ENCODE results near the gene OR5D16.
"Not testable (repeated sequence)": the region's sequence is repeated elsewhere in the genome, so short reads cannot be mapped to it uniquely, and the experiment has no call there.

The OR5D16 gene

DNA sequence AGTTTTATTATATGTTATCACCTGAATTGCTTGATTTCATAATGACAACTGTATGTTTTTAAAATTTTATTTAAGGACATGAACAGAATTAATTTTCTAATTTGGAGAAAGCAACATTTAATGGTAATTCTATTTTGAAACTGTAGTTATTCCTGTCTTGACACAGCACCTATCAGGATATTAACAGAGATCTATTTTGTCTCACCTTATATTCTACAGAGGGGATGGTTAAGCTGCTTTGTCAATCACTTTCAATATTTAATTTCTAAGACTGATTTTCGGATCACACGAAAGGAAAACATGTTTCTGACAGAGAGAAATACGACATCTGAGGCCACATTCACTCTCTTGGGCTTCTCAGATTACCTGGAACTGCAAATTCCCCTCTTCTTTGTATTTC, at the start of gene OR5D16:
Gene OR5D16, plus strand, starts transcription at position 301 of the 400 bp plus-strand sequence. Its CDS starts 0 bp downstream, at position 301.
- DNase-seq (ENCODE audit: insufficient read length, low spot score) (no peak), FAIRE-seq (no peak)

DNA sequence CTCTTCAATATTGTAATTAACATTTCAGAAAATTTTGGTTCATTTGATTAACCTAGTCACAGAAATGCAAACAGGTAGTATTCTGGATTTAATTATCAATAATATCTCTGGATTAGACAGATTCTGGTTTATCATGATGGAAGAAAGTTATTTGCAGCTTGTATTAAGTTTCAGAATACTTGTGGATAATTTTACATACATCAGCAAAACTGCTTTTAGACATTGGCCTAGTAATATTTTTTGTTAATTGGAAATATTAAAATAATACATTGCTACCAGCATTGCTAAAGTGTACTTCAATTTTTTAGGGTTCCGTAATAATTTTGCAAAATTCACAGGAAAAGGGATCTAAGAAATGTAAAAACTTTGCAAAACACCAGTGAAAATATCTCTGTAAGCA, 46.9 kb upstream of the OR5D16 start:
- FAIRE-seq (no peak), DNase-seq (ENCODE audit: insufficient read length, low spot score) (no peak)

DNA sequence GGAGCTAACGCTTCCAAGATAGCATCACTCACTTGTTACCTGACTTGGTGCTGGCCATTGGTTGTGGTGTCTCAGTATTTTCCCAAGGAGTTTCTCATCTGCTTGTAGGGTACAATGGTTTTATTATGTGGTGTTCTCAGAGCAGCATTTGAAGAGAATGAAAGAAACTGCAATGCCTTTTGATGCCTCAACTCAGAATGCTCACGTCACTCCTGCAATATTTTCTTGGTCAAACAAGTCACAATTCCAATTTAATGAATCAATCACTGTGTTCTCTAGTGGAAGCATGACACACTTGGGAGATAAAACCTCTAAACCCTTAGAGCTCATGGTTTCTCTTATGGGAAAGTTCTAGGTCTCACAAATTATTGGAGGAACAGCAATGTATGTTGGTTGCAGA, 45.2 kb upstream of the OR5D16 start:
- no peak for FAIRE-seq

DNA sequence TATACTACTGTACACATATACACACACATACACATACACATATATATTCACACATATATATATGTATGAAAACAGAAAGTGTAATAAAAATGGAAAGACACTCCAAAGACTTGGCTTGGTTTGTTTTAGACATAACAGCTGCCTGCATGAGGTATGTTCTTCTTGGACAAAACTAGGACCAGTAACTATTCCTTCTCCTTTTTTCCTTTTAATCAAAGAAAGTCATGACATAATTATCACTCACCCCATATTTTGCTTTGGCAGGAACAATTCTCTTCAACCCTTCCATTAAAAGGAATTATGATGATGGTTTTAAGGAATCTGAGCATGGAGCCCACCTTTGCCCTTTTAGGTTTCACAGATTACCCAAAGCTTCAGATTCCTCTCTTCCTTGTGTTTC, 43.3 kb upstream of the OR5D16 start, which contains the start of gene OR5D14:
Gene OR5D14, plus strand, starts transcription at position 301 of the 400 bp plus-strand sequence. Its CDS starts 0 bp downstream, at position 301.
- FAIRE-seq, result no peak

More for the DNA sequence above, 45.2 kb upstream of the OR5D16 start:
- no peak for DNase-seq (ENCODE audit: insufficient read length, low spot score)

DNA sequence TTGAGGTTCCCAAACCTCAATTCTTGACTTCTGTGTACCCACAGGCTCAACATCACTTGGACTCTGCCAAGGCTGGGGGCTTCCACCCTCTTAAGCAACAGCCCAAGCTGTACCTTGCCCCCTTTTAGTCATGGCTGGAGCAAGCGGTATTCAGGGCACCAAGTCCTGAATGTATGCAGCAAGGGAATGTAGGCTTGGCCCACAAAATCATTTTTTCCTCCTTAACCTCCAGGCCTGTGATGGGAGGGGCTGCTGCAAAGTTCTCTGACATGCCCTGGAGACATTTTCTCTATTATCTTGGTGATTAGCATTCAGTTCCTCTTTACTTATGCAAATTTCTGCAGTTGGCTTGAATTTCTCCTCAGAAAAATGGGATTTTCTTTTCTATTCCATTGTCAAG, 32.3 kb upstream of the OR5D16 start:
- FAIRE-seq (no peak), DNase-seq (ENCODE audit: insufficient read length, low spot score) (no peak)

More for the DNA sequence above, 43.3 kb upstream of the OR5D16 start, which contains the start of gene OR5D14:
- DNase-seq (ENCODE audit: insufficient read length, low spot score), result no peak

DNA sequence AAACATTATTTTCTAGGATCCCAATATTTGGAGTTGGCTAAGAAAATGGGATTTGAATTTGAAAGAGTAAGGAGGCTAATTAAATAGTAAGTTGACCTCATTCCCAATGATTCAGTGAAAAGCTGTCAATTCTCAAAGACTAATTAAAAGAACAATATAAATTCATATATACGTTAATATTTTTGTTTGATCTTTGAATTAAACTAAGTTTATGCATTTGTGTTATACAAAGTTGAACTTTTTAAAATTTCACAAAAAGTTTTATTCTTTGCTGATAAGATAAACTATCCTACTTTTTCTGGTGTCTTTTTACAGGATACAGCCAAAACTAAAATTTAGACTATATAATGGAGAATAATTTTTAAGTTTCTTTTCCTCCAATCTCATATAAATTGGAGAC, 27.5 kb upstream of the OR5D16 start, which contains the start of gene OR5L1:
Gene OR5L1, plus strand, starts transcription at position 301 of the 400 bp plus-strand sequence. CDS start 100 bp downstream, outside the sequence.
- FAIRE-seq, result no peak
- no peak for DNase-seq (ENCODE audit: insufficient read length, low spot score)

DNA sequence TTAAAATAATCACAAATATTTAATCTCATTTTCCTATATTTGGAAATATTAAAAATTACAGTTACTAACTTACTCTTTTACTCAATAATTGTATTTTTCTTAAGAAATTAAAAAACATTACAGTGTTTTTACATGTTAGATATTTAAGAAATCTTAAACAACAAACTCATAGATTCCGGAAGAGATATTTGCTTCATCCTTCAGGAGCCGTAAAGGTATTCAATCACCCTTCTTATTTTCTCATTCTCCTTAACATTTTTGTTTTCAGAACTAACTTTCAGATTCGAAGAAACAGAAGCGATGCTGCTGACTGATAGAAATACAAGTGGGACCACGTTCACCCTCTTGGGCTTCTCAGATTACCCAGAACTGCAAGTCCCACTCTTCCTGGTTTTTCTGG, 19.2 kb upstream of the OR5D16 start, which contains the start of gene OR5D18:
Gene OR5D18, plus strand, starts transcription at position 301 of the 400 bp plus-strand sequence. Its CDS starts 0 bp downstream, at position 301.
- DNase-seq (ENCODE audit: insufficient read length, low spot score), result no peak
- FAIRE-seq, result no peak

DNA sequence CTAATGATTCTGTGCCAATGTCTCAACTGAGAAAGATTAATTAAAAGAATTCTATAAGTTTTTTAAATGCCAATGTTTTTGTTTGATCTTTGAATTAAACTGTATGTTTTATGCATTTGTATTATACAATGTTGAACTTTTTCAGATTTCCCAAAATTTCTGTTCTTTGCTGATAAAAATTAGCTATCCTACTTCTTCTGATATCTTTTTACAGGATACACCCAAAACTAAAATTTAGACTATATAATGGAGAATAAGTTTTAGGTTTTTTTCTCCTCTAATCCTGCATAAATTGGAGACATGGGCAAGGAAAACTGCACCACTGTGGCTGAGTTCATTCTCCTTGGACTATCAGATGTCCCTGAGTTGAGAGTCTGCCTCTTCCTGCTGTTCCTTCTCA, 11.6 kb upstream of the OR5D16 start, which contains the start of gene OR5L2:
Gene OR5L2, plus strand, starts transcription at position 301 of the 400 bp plus-strand sequence. Its CDS starts 0 bp downstream, at position 301.
- no peak for DNase-seq (ENCODE audit: insufficient read length, low spot score)
- FAIRE-seq, result no peak

DNA sequence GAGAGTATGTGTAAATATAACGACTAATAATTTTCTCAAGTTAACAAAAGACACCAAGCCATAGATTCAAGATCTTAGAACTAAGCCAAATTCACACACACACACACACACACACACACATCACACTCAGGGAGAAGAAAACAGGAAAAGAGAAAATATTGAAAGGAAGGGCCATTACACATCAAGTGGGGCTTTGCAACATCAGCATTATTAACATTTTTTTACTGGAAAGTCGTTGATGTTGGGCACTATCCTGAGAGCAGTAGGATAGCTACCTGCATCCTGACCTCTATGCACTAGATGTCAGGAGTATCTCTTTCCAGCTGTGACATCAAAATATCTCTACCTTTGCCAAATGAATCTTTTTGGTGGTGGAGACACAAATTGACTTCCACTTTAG, 8.9 kb downstream of the OR5D16 start:
- FAIRE-seq (no peak), DNase-seq (ENCODE audit: insufficient read length, low spot score) (no peak)

DNA sequence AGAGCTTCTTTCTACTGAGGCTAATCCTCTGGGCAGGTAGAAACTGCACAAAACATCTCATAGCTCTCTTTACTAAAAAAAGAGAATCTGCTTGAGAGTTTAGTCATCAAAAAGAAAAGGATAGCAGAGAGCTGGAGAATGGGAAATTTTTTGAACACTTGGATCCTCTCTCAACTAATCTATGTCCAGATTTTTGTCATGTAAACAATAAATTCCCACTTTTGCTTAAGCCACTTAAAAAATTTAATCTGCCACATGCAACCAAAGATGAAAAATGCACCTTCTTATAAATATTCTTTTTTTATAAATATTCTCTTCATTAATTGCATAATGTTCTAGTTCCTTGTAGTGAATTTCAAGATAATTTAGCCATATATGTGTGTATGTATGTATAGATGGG, 10.5 kb downstream of the OR5D16 start:
- no peak for FAIRE-seq

DNA sequence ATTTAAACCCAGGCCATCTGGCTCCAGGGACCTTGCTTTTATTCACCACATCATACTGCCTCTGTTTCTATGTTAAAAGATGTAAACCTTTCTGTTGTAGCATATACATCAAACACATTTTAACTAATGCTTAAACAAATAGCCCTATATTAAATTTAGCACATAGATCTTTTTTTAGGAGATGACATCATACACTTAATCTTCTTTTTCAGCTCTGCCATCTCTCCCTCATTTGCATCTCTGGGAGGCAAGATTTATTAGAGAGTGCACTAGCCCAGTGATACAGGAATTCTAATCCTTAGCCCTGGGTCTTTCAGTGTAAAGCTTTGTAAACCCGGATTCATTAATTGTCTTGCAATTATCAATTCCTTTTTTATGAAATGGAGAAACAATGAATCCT, 13.6 kb downstream of the OR5D16 start:
- DNase-seq (ENCODE audit: insufficient read length, low spot score), result no peak
- no peak for FAIRE-seq

More for the DNA sequence above, 10.5 kb downstream of the OR5D16 start:
- no peak for DNase-seq (ENCODE audit: insufficient read length, low spot score)

DNA sequence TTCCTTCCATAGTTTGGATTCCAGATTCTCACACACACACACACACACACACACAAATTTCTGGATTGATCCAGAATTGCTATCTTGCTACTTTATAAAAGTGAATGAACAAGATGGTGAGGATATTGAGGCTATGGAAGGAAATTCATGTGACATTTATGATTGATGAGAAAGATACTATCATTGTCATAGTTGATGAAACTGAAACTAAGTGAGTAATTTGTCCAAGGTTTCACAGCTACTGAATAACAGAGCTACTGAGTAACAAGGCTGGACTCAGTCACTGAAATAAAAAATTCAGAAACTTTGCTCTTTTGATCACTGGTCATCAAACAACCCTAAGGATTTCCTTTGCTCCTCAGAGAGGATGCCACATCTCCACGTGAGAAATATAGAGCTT, 16.2 kb downstream of the OR5D16 start:
- no peak for DNase-seq (ENCODE audit: insufficient read length, low spot score)
- no peak for FAIRE-seq

DNA sequence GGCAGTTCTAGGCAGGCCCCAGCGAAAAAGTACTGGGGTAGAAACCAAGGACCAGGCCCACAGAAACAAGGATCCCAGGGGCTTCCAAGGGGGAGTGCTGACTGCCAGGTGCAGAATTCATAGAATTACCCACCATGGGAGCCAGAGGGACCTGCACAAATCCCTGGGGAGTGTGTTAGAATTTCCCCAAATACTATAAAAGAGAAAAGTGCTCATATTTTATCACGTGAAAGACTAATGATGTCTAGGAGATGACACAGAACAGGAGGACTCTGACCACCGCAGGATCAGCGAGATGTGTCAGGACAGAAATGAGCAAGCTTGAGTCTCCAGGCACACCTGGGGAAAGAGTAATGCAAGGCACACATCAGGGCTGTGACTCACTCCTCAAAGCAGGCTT, 28.8 kb downstream of the OR5D16 start:
- not testable (repeated sequence) for FAIRE-seq; DNase-seq (ENCODE audit: insufficient read length, low spot score)

DNA sequence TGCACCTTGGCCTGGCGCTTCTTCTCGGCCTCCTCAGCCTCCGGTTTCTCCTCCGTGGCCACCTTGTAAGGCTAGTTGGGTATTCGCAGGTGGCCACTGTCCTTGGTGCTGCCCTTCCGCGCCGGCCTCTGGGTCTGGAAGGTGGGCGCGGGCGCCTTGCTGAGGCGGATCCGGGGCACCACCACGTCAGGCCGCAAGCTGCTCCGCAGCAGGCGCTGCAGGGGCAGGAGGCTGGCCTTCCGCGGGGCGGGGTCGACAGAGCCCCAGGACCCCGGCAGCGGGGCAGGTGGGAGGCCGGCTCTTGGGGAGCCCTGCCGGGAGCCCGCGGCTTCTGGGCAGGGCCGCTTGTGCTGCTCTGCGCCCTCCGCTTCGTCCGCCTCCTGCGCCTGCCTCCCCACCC, 34.2 kb downstream of the OR5D16 start:
- FAIRE-seq; DNase-seq (ENCODE audit: insufficient read length, low spot score): not testable (repeated sequence)

DNA sequence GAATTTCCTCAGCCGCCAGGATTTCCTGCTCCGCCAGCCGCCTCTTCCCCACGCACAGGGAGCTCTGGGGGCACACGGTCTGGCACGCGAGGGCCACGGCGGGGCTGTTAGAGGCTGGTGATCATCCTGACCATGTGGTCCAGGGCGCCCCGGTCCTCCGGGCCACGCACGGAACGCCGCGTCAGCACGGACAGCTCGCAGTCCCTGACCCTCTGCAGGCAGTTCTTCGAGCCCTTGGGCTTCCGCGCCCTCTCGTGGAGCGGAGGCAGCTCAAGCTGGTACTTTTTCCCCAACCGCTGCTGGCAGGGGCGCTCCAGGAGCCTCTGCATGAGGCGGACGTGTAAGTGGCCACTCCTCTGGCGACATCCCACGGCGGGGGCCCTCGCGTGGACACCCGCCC, 34.6 kb downstream of the OR5D16 start:
- not testable (repeated sequence) for FAIRE-seq; DNase-seq (ENCODE audit: insufficient read length, low spot score)

DNA sequence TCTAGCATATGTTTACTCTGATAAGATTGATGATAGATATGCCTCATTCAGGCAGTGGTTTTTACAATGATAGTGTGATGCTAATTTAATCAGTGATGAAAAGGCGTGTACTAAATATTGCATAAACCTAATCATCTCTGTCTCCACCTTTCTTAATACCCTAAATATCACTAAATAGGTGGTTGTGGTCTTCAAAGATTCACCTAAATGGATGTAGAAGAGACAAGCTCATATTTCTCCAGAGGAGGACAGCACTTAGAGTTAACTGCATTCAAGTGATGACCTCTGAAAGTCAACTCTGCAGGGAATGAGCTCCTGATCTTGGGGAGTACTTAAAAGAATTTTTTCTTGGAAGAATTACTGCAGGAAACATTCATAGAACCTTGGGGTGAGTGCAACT, 44.4 kb downstream of the OR5D16 start, which contains the start of gene TRIM51:
Gene TRIM51, plus strand, starts transcription at position 301 of the 400 bp plus-strand sequence. CDS start 2,132 bp downstream, outside the sequence.
- not testable (repeated sequence) for DNase-seq (ENCODE audit: insufficient read length, low spot score); FAIRE-seq

DNA sequence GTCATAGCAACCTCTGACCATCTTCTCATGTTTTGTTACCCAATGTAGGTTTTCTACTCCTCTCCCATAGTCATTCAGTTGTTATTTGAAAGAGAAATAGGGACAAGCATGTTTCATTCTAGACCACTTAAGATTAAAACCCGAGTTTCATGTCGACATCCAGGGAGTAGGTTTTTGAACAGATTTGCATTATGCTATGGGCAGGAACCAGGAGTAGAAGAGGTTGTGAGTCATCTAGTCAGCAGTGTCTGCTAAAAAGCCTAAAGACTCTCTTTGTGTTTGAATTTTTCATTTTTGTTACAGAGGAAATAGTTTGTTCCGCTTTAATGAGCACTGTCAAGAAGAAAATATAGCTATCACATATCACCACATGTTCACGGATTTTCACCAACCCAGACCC, 46.4 kb downstream of the OR5D16 start:
- not testable (repeated sequence) for FAIRE-seq; DNase-seq (ENCODE audit: insufficient read length, low spot score)

DNA sequence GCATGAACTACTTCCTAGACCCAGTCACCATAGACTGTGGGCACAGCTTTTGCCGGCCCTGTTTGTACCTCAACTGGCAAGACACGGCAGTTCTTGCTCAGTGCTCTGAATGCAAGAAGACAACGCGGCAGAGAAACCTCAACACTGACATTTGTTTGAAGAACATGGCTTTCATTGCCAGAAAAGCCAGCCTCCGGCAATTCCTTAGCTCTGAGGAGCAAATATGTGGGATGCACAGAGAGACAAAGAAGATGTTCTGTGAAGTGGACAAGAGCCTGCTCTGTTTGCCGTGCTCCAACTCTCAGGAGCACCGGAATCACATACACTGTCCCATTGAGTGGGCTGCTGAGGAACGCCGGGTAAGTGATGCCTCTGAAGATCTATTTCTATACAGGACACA, 46.9 kb downstream of the OR5D16 start:
- FAIRE-seq; DNase-seq (ENCODE audit: insufficient read length, low spot score): not testable (repeated sequence)

Measured in HTR-8/SVneo (cell line).